Karpas-422 (cell line): ENCODE data around the gene SRD5A2. TPM values are rescaled to one million over a fixed set of nuclear protein-coding genes. Genes with fewer than 3 reads are reported as not detected.

Source experiments
- DNase-seq: peaks from one replicate; pipeline ENCODE4 v3.0.0-alpha.2; 2015
- H2AFZ ChIP-seq: fragments of 200-600 bp; sonication (generic); 2 replicates; pipeline ENCODE4 v1.6.1; 2014; ENCODE audit warnings: antibody characterized with exemption, low read length, mixed read lengths
- H3K27ac ChIP-seq: fragments of 200-600 bp; sonication (generic); 2 replicates; pipeline ENCODE4 v1.5.1; 2014; ENCODE audit warnings: mild to moderate bottlenecking, low read length, moderate library complexity
- H3K27me3 ChIP-seq: fragments of 200-600 bp; sonication (generic); 2 replicates; pipeline ENCODE4 v1.6.1; 2014; ENCODE audit warnings: low read length, mixed read lengths
- H3K36me3 ChIP-seq: fragments of 200-600 bp; sonication (generic); 2 replicates; pipeline ENCODE4 v1.6.1; 2014; ENCODE audit warnings: low read length, mixed read lengths; ENCODE audit not compliant: insufficient read depth
- H3K4me1 ChIP-seq: fragments of 200-600 bp; sonication (generic); 2 replicates; pipeline ENCODE4 v1.6.1; 2014; ENCODE audit warnings: mild to moderate bottlenecking, low read length, mixed read lengths
- H3K4me2 ChIP-seq: fragments of 200-600 bp; sonication (generic); 2 replicates; pipeline ENCODE4 v1.6.1; 2014; ENCODE audit warnings: low read length, low read depth, mild to moderate bottlenecking; ENCODE audit not compliant: poor library complexity, severe bottlenecking
- H3K4me3 ChIP-seq: fragments of 200-600 bp; sonication (generic); 2 replicates; pipeline ENCODE4 v1.5.1; 2014; ENCODE audit warnings: mild to moderate bottlenecking, antibody characterized with exemption, low read length, mixed read lengths
- H3K79me2 ChIP-seq: fragments of 200-600 bp; sonication (generic); 2 replicates; pipeline ENCODE4 v1.6.1; 2014; ENCODE audit warnings: mild to moderate bottlenecking, low read length, mixed read lengths
- H3K9ac ChIP-seq: fragments of 200-600 bp; sonication (generic); 2 replicates; pipeline ENCODE4 v1.6.0; 2014; ENCODE audit warnings: low read length
- H3K9me2 ChIP-seq: fragments of 200-600 bp; sonication (generic), shearing (Covaris generic); replicated peaks from 2 replicates; pipeline ENCODE4 v1.6.0; 2014; ENCODE audit warnings: mild to moderate bottlenecking, low read length, moderate library complexity; ENCODE audit not compliant: insufficient read depth
- H3K9me3 ChIP-seq: fragments of 300-700, 200-600 bp; sonication (generic); 2 replicates; pipeline ENCODE4 v1.6.1; 2014; ENCODE audit warnings: low read length, mixed read lengths
- H4K20me1 ChIP-seq: fragments of 200-600 bp; sonication (generic); 2 replicates; pipeline ENCODE4 v1.6.1; 2014; ENCODE audit warnings: mild to moderate bottlenecking, antibody characterized with exemption, low read length, low read depth; ENCODE audit not compliant: insufficient read depth
- total RNA-seq: library from RNA; depleted of rRNA; stranded (reverse); fragments of >200 nt; shearing (Covaris generic); gene quantifications from 2 replicates; pipeline ENCODE4 v1.2.3, GENCODE V29; 2014; ENCODE audit warnings: low replicate concordance; rRNA removed

SRD5A2 gene, protein sequence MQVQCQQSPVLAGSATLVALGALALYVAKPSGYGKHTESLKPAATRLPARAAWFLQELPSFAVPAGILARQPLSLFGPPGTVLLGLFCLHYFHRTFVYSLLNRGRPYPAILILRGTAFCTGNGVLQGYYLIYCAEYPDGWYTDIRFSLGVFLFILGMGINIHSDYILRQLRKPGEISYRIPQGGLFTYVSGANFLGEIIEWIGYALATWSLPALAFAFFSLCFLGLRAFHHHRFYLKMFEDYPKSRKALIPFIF
- 0.04 TPM in 2 replicates for total RNA-seq

DNA sequence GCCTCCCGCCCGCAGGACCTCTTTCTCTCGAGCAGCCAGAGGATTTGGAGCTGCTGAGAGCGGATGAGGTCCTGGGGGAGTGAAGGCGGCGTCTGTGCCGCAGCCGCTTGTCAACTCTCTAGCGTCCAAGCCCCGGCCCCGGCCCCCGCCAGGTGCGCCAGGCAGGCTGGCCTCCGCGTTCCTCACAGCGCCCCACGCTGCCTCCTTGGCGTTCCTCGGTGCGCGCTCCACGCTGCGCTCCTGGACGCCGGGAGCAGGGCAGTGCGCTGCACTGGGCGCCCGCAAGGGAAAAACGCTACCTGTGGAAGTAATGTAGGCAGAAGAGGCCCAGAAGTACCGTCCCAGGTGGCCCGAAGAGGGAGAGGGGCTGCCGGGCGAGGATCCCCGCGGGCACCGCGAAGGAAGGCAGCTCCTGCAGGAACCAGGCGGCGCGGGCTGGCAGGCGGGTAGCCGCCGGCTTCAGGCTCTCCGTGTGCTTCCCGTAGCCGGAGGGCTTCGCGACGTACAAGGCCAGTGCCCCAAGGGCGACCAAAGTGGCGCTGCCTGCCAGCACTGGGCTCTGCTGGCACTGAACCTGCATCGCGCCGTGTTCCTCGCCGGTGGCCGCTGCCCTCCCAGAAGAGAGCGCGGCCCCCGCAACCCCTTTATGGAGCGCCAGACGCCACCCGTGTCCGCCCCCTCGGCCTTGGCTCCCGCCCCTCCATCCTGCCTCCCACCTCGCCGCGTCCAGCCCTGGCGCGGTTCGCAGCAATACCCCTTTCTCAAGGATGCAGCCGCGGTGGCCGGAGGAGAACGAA, at the start of gene SRD5A2:
Gene SRD5A2, minus strand, starts transcription at position 618 of the 797 bp plus-strand sequence. Its CDS starts 38 bp downstream, at position 580.
- Histone ChIP-seq H3K4me1 (peaks cover 5% of the 10 kb centered on the region; the same call in 1 of the 2 replicates), H3K4me2 (no peak within 1 kb of the TSS), H3K27me3 (no peaks in the 10 kb centered on the region), H3K36me3 (no peaks in the 10 kb centered on the region), H3K27ac (no peak within 1 kb of the TSS), H3K4me3 (no peak within 1 kb of the TSS), H3K9me3 (no peaks in the 10 kb centered on the region), H3K9me2 (no peaks in the 10 kb centered on the region), H2AFZ (no peak within 1 kb of the TSS), H4K20me1 (no peaks in the 10 kb centered on the region), H3K79me2 (no peaks in the 10 kb centered on the region), H3K9ac (no peak within 1 kb of the TSS)
- DNase-seq = no peak

DNA sequence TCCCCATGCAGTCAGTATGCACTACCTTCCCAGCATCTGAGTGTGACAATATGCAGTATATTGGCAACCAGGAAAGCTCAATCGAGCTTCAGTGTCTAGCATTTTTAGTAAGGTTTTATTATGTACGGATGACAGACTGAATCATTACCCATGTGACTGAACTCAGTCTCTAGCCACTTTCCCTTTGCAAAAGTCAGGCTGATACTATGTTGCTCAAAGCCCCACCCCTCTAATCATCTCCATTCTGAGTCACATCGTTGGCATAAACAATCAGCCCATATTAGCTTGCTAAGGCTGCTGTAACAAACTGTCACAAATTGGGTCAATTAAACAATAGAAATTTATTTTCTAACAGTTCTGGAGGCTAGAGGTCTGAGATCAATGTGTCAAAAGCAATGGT, 25.8 kb upstream of the SRD5A2 start:
- H3K9ac ChIP-seq = no peak overlapping the region
- no peaks in the 10 kb centered on the region for H3K36me3 ChIP-seq
- no peaks in the 10 kb centered on the region for H3K9me2 ChIP-seq
- H3K9me3 ChIP-seq = peaks cover 3% of the 10 kb centered on the region; the same call in 1 of the 2 replicates
- no peak overlapping the region for H3K4me3 ChIP-seq
- 0 out of 2 replicates have a peak, but pooled peaks cover 5% of the 10 kb centered on the region for H3K27me3 ChIP-seq
- no peaks in the 10 kb centered on the region for H3K79me2 ChIP-seq
- no peak overlapping the region for H3K27ac ChIP-seq
- no peak overlapping the region for H2AFZ ChIP-seq
- no peak for DNase-seq
- no peaks in the 10 kb centered on the region for H4K20me1 ChIP-seq
- no peak overlapping the region for H3K4me2 ChIP-seq
- no peaks in the 10 kb centered on the region for H3K4me1 ChIP-seq

DNA sequence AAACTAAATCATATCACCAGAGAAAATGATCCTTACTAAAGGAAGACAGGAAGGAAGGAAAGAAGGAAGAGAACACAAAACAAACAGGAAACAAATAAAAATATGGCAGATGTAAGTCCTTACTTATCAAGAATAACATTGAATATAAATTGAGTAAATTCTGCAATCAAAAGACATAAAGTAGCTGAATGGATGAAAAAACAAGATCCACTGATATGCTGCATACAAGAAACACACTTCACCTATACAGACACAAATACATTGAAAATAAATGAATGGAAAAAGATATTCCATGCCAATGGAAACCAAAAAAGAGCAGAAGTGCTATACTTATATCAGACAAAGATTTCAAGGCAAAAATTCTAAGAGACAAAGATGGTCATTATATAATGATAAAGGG, 18.0 kb upstream of the SRD5A2 start:
- H3K9ac ChIP-seq = no peak overlapping the region
- H3K4me1 ChIP-seq = no peaks in the 10 kb centered on the region
- no peak overlapping the region for H2AFZ ChIP-seq
- no peak overlapping the region for H3K4me3 ChIP-seq
- no peaks in the 10 kb centered on the region for H3K36me3 ChIP-seq
- H3K9me2 ChIP-seq = no peaks in the 10 kb centered on the region
- H3K79me2 ChIP-seq = no peaks in the 10 kb centered on the region
- H3K4me2 ChIP-seq = no peak overlapping the region
- H4K20me1 ChIP-seq = no peaks in the 10 kb centered on the region
- DNase-seq = no peak
- no peaks in the 10 kb centered on the region; the same call in 1 of the 2 replicates for H3K9me3 ChIP-seq
- no peak overlapping the region for H3K27ac ChIP-seq
- no peaks in the 10 kb centered on the region for H3K27me3 ChIP-seq

DNA sequence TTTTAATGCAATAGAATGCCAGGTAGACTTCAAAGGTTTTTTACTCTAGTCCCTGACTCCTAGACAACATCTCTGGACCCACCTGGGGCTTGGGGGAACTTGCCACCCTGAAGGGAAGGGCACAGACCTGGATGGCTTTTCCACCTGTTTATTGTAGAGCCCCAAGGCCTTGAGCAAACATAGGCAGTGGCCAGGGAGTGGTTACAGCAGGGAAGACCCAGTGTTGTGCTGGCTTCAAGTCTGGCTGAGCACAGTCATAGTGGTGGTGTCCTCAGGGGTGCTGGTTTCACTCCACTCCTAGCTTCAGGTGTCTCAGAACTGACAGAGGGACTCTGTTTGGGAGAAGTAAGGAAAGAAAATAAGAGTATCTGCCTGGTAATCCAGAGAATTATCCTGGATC, 5.5 kb upstream of the SRD5A2 start:
- no peak overlapping the region for H3K9ac ChIP-seq
- no peaks in the 10 kb centered on the region for H3K79me2 ChIP-seq
- no peaks in the 10 kb centered on the region for H3K27me3 ChIP-seq
- no peak overlapping the region for H3K4me2 ChIP-seq
- H4K20me1 ChIP-seq = no peaks in the 10 kb centered on the region
- H3K9me2 ChIP-seq = no peaks in the 10 kb centered on the region
- H3K4me3 ChIP-seq = no peak overlapping the region
- no peak overlapping the region for H3K27ac ChIP-seq
- no peak for DNase-seq
- peaks cover 5% of the 10 kb centered on the region; the same call in 1 of the 2 replicates for H3K4me1 ChIP-seq
- no peak overlapping the region for H2AFZ ChIP-seq
- no peaks in the 10 kb centered on the region for H3K36me3 ChIP-seq
- no peaks in the 10 kb centered on the region for H3K9me3 ChIP-seq

DNA sequence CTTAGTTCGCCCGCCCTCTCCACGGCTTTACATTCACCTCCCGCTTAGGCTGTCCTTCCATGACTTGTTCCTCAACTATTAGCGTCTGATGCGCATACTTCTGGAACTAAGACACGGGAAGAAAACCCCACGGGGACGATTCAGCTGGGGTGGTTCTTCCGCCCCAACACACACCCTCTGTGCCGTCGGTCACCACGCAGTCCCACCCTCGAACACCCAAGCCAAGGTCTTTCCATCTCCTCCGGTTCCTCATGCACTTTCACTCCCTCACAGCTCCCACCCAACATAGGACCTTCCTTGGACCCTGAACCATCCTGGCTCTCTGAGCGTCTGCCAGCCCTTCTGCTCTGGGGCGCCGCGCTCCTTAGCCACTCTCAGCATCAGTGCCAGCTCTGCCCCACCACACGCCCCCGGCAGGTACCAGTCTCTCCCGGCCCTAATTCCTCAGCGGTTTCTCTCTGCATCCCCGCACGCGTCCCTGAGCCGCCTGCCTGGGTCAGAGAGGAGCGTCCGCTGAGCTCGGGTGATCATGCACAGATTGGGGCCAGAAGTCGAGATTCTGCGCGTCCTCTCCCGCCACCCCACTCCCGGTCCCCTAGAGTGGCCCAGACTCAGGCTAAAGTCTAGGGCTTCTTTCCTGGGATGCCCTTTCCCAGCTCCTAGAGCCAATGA, 522 bp upstream of the SRD5A2 start:
- H4K20me1 ChIP-seq = no peaks in the 10 kb centered on the region
- H3K36me3 ChIP-seq = no peaks in the 10 kb centered on the region
- H3K4me2 ChIP-seq = no peak overlapping the region
- no peaks in the 10 kb centered on the region for H3K9me3 ChIP-seq
- H2AFZ ChIP-seq = no peak overlapping the region
- peaks cover 5% of the 10 kb centered on the region; the same call in 1 of the 2 replicates for H3K4me1 ChIP-seq
- no peaks in the 10 kb centered on the region for H3K79me2 ChIP-seq
- H3K27me3 ChIP-seq = no peaks in the 10 kb centered on the region
- H3K4me3 ChIP-seq = no peak overlapping the region
- DNase-seq = no peak
- no peak overlapping the region for H3K27ac ChIP-seq
- no peaks in the 10 kb centered on the region for H3K9me2 ChIP-seq
- H3K9ac ChIP-seq = no peak overlapping the region

DNA sequence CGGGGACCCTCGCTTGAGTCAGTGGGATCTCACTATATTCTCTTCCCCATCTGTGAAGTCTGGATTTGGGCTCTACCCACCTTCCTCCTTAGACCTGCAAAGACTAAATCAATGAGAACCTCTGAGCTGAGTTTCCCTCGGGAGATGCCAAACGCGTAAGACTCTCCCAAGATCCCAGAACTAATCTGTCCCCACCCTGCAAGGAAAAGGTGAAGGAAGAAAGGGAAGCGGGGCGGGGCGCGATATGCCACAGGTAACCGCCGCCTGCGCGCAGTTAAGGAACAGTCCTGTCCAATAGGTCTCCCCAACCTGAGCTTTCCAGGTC, 780 bp downstream of the SRD5A2 start:
- H3K9ac ChIP-seq = no peak overlapping the region
- no peak overlapping the region for H2AFZ ChIP-seq
- H3K79me2 ChIP-seq = no peaks in the 10 kb centered on the region
- no peaks in the 10 kb centered on the region for H3K9me2 ChIP-seq
- H4K20me1 ChIP-seq = no peaks in the 10 kb centered on the region
- no peaks in the 10 kb centered on the region for H3K36me3 ChIP-seq
- DNase-seq = no peak
- H3K4me2 ChIP-seq = no peak overlapping the region
- H3K27ac ChIP-seq = no peak overlapping the region
- peaks cover 5% of the 10 kb centered on the region; the same call in 1 of the 2 replicates for H3K4me1 ChIP-seq
- no peak overlapping the region for H3K4me3 ChIP-seq
- no peaks in the 10 kb centered on the region for H3K27me3 ChIP-seq
- H3K9me3 ChIP-seq = no peaks in the 10 kb centered on the region

DNA sequence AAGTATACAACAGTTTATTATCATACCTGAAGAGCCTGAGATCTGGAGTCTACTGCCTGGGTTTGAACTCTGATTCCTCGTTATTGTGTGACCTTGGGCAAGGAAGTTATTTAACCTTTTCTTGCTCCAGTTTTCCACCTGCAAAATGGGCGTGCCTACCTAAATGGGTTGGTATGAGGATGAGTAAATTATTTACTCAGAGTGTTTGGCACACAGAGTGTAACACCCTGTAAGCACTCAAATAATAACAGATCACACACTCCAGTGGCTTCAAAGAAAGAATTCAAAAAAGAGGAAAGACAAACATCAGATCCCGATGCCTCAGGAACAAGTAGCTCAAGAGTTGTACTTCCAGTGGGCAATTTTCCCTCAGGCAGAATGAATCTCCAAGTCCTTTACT, 2.4 kb downstream of the SRD5A2 start:
- H3K9me3 ChIP-seq = no peaks in the 10 kb centered on the region
- no peaks in the 10 kb centered on the region for H3K27me3 ChIP-seq
- no peak for DNase-seq
- no peak overlapping the region for H3K4me3 ChIP-seq
- H3K27ac ChIP-seq = no peak overlapping the region
- H3K4me2 ChIP-seq = no peak overlapping the region
- no peaks in the 10 kb centered on the region for H3K79me2 ChIP-seq
- H2AFZ ChIP-seq = no peak overlapping the region
- H3K4me1 ChIP-seq = no peaks in the 10 kb centered on the region
- no peaks in the 10 kb centered on the region for H4K20me1 ChIP-seq
- no peaks in the 10 kb centered on the region for H3K9me2 ChIP-seq
- H3K9ac ChIP-seq = no peak overlapping the region
- H3K36me3 ChIP-seq = no peaks in the 10 kb centered on the region

DNA sequence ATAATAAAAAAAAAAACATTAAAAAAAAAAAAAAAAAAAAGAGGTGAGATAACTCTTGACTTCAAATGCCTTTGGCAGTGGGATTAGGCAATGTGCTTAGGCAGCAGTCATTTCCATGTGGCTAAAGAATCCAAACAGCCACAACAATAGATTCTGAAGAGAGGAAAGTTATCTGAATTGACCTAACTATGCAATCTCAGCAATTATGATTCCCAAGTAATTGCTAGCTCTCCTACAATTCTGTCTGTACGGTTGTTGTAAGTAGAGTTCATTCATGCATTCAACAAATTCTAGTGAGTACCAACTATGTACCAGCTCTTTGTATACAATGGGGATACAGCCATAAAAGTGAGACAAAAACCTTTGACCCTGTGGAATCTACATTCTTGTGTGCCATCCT, 3.6 kb downstream of the SRD5A2 start:
- H3K4me2 ChIP-seq = no peak overlapping the region
- no peak for DNase-seq

More for the DNA sequence above, 3.6 kb downstream of the SRD5A2 start:
- Histone ChIP-seq H4K20me1 (no peaks in the 10 kb centered on the region), H3K4me3 (no peak overlapping the region), H3K27ac (no peak overlapping the region), H3K9me3 (no peaks in the 10 kb centered on the region), H3K4me1 (no peaks in the 10 kb centered on the region), H3K79me2 (no peaks in the 10 kb centered on the region), H2AFZ (no peak overlapping the region), H3K36me3 (no peaks in the 10 kb centered on the region), H3K9me2 (no peaks in the 10 kb centered on the region), H3K9ac (no peak overlapping the region), H3K27me3 (no peaks in the 10 kb centered on the region)
